HepG2 (cell line): ENCODE data around the gene APBB2. TPM values are rescaled to one million over a fixed set of nuclear protein-coding genes. Genes with fewer than 3 reads are reported as not detected.

Experiments
- ATAC-seq: fragments of 200-7000 bp; cut with Tn5 transposase; 3 replicates; pipeline ENCODE4 v1.9.1; 2020; ENCODE audit warnings: mild to moderate bottlenecking, moderate library complexity
- BruUV-seq: library from RNA; stranded (reverse); fragments of 400-500 nt; replicated peaks from 2 replicates; lab custom pipeline; 2021; lab: Mats Ljungman, UMichigan
- CTCF ChIA-PET: fragments of 300-600 bp; formaldehyde crosslinking; extraction: SDS; loops from one replicate; lab custom pipeline; 2021; ENCODE audit warnings: low total read pairs, inconsistent platforms, low intra/inter-chr PET ratio; lab: Yijun Ruan, JAX
- POLR2A ChIA-PET: fragments of 350-600 bp; sonication (Branson Sonifier 250); formaldehyde crosslinking; loops from one replicate; lab custom pipeline; 2020; ENCODE audit warnings: antibody characterized with exemption, inconsistent platforms; lab: Yijun Ruan, JAX
- DNase-seq: peaks from one replicate; pipeline ENCODE4 v3.0.0-alpha.2; 2015; ENCODE audit warnings: low spot score
- FAIRE-seq: peaks from 3 replicates; lab custom pipeline; 2011; peaks lifted over from hg19 to GRCh38; lab: Jason Lieb, UNC
- H2AFZ ChIP-seq: one replicate; pipeline ENCODE4 v1.6.1; 2011; ENCODE audit warnings: low read length, inconsistent platforms
- H3K27ac ChIP-seq: fragments of 300-600 bp; 3 replicates; pipeline ENCODE4 v1.8.0; 2011; ENCODE audit warnings: mixed run types, mild to moderate bottlenecking, mixed read lengths, low read length, inconsistent platforms; ENCODE audit not compliant: insufficient read depth; ENCODE audit errors: extremely low read length
- H3K27me3 ChIP-seq, 2 experiments: fragments of 200-600 bp in 1 of 2; 2 replicates in 1 of 2; 3 replicates in 1 of 2; pipeline versions ENCODE4 v1.6.0 to v1.8.0; 2011; ENCODE audit warnings: low read length in 2 of 2, mild to moderate bottlenecking in 2 of 2, moderate library complexity in 2 of 2, inconsistent platforms in 1 of 2; ENCODE audit not compliant: insufficient read depth in 2 of 2, control insufficient read depth in 1 of 2
- H3K36me3 ChIP-seq, 2 experiments: fragments of 200-600 bp in 1 of 2; replicated peaks in 1 of 2; 2 replicates in 1 of 2; 3 replicates in 1 of 2; pipeline versions ENCODE4 v1.5.1 to v1.8.0; 2011; ENCODE audit warnings: low read length in 2 of 2, inconsistent platforms in 1 of 2; ENCODE audit not compliant: insufficient read depth in 2 of 2, control insufficient read depth in 1 of 2
- H3K4me1 ChIP-seq: 2 replicates; pipeline ENCODE4 v1.5.1; 2012; ENCODE audit warnings: low read length, inconsistent platforms; ENCODE audit not compliant: insufficient read depth
- H3K4me2 ChIP-seq: 2 replicates; pipeline ENCODE4 v1.6.0; 2011; ENCODE audit warnings: low read depth, low read length, inconsistent platforms
- H3K4me3 ChIP-seq, 3 experiments: fragments of 200-600 bp in 1 of 3; sonication (generic), shearing (Covaris generic) in 1 of 3; replicated peaks in 1 of 3; 2 replicates each; pipeline ENCODE4 v1.5.1; 2011 to 2016; ENCODE audit warnings: low read length in 3 of 3, inconsistent platforms in 2 of 3, low read depth in 2 of 3, mild to moderate bottlenecking in 2 of 3, control low read depth in 1 of 3, mixed read lengths in 1 of 3; ENCODE audit not compliant: insufficient read depth in 1 of 3
- H3K79me2 ChIP-seq: one replicate; pipeline ENCODE4 v1.6.1; 2011; ENCODE audit warnings: low read length, inconsistent platforms; ENCODE audit not compliant: insufficient read depth
- H3K9ac ChIP-seq: 2 replicates; pipeline ENCODE4 v1.6.0; 2011; ENCODE audit warnings: mild to moderate bottlenecking, low read depth, low read length, inconsistent platforms; ENCODE audit not compliant: insufficient read depth
- H3K9me3 ChIP-seq: 2 replicates; pipeline ENCODE4 v1.5.1; 2012; ENCODE audit warnings: mild to moderate bottlenecking, low read length
- H4K20me1 ChIP-seq: 2 replicates; pipeline ENCODE4 v1.6.0; 2011; ENCODE audit warnings: inconsistent platforms, mild to moderate bottlenecking, low read length, moderate library complexity; ENCODE audit not compliant: insufficient read depth
- BRD4 ChIP-seq: sonication (generic); formaldehyde crosslinking; IDR thresholded peaks from 2 replicates; pipeline ENCODE4 v1.4.0; 2020; ENCODE audit warnings: missing genetic modification reagents
- FOXC1 ChIP-seq: sonication (generic); formaldehyde crosslinking; IDR thresholded peaks from 2 replicates; pipeline ENCODE4 v1.8.0; 2022; ENCODE audit warnings: mild to moderate bottlenecking, missing genetic modification reagents, borderline replicate concordance
- IKZF4 ChIP-seq: sonication (generic); formaldehyde crosslinking; IDR thresholded peaks from 2 replicates; pipeline ENCODE4 v1.5.1; 2020; ENCODE audit warnings: borderline replicate concordance, mild to moderate bottlenecking, low read depth, missing genetic modification reagents; ENCODE audit errors: not compliant biosample characterization
- MED8 ChIP-seq: sonication (generic); formaldehyde crosslinking; IDR thresholded peaks from 2 replicates; pipeline ENCODE4 v1.8.1; 2023; ENCODE audit warnings: mild to moderate bottlenecking, missing genetic modification reagents; ENCODE audit not compliant: insufficient replicate concordance
- NFE2 ChIP-seq: sonication (generic); formaldehyde crosslinking; IDR thresholded peaks from 2 replicates; pipeline ENCODE4 v1.4.0; 2020; ENCODE audit warnings: missing genetic modification reagents
- PAX8 ChIP-seq: sonication (generic); formaldehyde crosslinking; IDR thresholded peaks from 2 replicates; pipeline ENCODE4 v1.8.0; 2022; ENCODE audit warnings: mild to moderate bottlenecking, missing genetic modification reagents, borderline replicate concordance
- SAFB2 ChIP-seq: sonication (generic); formaldehyde crosslinking; IDR thresholded peaks from 2 replicates; pipeline ENCODE4 v1.5.1; 2020; ENCODE audit warnings: missing genetic modification reagents, low read depth, mild to moderate bottlenecking, borderline replicate concordance
- SKI ChIP-seq: fragments of 450-650 bp; IDR thresholded peaks from one replicate; pipeline ENCODE4 v1.6.1; 2018; ENCODE audit warnings: mild to moderate bottlenecking; ENCODE audit not compliant: partially characterized antibody
- TAF1 ChIP-seq: sonication (generic); formaldehyde crosslinking; IDR thresholded peaks from 2 replicates; pipeline ENCODE4 v1.4.0; 2020; ENCODE audit warnings: missing genetic modification reagents
- THYN1 ChIP-seq: sonication (generic); formaldehyde crosslinking; IDR thresholded peaks from 2 replicates; pipeline ENCODE4 v1.8.1; 2023; ENCODE audit warnings: low read depth, mild to moderate bottlenecking, moderate library complexity, missing genetic modification reagents, borderline replicate concordance
- ZNF124 ChIP-seq: sonication (generic); formaldehyde crosslinking; IDR thresholded peaks from 2 replicates; pipeline ENCODE4 v1.4.0; 2020; ENCODE audit warnings: missing genetic modification reagents
- ZNF296 ChIP-seq: sonication (generic); formaldehyde crosslinking; conservative IDR thresholded peaks from 2 replicates; pipeline ENCODE4 v1.5.0; 2020; ENCODE audit warnings: mild to moderate bottlenecking, missing genetic modification reagents
- ZNF30 ChIP-seq: sonication (generic); formaldehyde crosslinking; IDR thresholded peaks from 2 replicates; pipeline ENCODE4 v1.5.0; 2020; ENCODE audit warnings: mild to moderate bottlenecking, missing genetic modification reagents
- ZNF430 ChIP-seq: sonication (generic); formaldehyde crosslinking; IDR thresholded peaks from 2 replicates; pipeline ENCODE4 v1.9.0; 2021; ENCODE audit warnings: mild to moderate bottlenecking, missing genetic modification reagents
- ZSCAN29 ChIP-seq: sonication (generic); formaldehyde crosslinking; conservative IDR thresholded peaks from 2 replicates; pipeline ENCODE4 v1.4.0; 2020; ENCODE audit warnings: mild to moderate bottlenecking, missing genetic modification reagents
- WGBS: methylation state at CpG from one replicate; pipeline ENCODE4 v1.1.6; 2017; ENCODE audit warnings: low lambda C conversion rate; 5-methylcytosine and 5-hydroxymethylcytosine counted together
- in situ Hi-C: cut with HindIII; loops from 2 replicates; pipeline ENCODE4 v1.10.0; 2017; ENCODE audit warnings: low pct_unique_long_range_greater_than_20kb; ENCODE audit not compliant: extremely low pct_ligation_motif_present
- intact Hi-C: fragments of 100-400 bp; cut with micrococcal nuclease; formaldehyde crosslinking; loops from one replicate; pipeline ENCODE4 v1.10.0; 2022; ENCODE audit not compliant: unreplicated experiment
- polyA plus RNA-seq, 8 experiments: library from polyadenylated mRNA; depleted of rRNA in 3 of 8; stranded (reverse) in 7 of 8; unstranded in 1 of 8; fragments of >200 nt; fragmentation: Illumina TruSeq in 4 of 8; extraction: Trizol in 4 of 8; gene quantifications; 2 replicates each; pipeline versions ENCODE4 v1.2.1 to v1.2.3, GENCODE V29; 2011 to 2016; ENCODE audit warnings: low read depth in 4 of 8, missing spikeins in 1 of 8, mixed read lengths in 1 of 8; ENCODE audit not compliant: insufficient read depth in 1 of 8
- total RNA-seq, 5 experiments: library from RNA; depleted of rRNA; stranded (reverse); fragments of >200 nt; fragmentation: Illumina TruSeq; extraction: Trizol; gene quantifications; 2 replicates each; pipeline ENCODE4 v1.2.3, GENCODE V29; 2016; ENCODE audit warnings: low read depth in 1 of 5
- TF ChIP-seq, protein P1 (sequence below): sonication (generic); formaldehyde crosslinking; IDR thresholded peaks from 2 replicates; pipeline ENCODE4 v1.4.0; 2020; ENCODE audit warnings: mild to moderate bottlenecking, low read depth, missing genetic modification reagents
- TF ChIP-seq, protein P2 (sequence below): IDR thresholded peaks from 2 replicates; pipeline ENCODE4 v1.6.1; 2016

The APBB2 gene
- total and polyA plus RNA-seq, 2 of the 13 experiments (the other 11 are each of a cell fraction or from before 2014, with no cell fraction given), result 11.7 to 17.0 TPM

DNA sequence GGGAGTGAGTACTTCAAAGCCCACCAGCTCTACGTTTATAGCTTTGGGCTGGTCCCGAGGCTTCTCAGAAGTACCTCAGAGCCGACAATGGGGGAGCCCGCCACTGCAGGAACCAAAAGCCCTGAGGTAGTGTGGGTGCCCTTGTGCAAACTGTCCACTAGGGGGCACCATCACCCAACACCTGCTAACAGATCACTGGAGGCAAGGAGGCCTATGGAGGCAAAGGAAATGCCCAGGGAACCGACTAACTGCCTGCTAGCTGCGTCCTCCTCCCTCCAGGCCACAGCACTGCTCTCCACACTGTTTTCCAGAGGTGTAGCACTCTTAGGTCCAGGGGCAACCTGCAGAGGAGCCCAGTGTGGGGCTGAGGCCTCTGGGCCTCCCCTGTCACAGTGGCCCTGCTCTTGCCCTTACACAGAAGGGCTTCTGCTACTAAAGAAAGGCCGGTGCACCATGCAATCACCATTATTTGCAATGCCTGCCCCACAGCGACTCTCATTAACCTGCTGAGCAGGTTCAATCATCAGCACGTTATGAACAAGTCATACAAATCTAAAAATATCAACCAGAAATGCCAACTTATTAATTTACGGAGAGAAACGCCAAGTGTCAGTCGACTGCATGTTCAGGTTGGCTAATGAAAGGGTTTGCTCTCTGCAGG, 305.5 kb downstream of the APBB2 start (continued):
- TF ChIP-seq PAX8 (no peak), BRD4 (CRISPR knock-in tag) (no peak)
- TF ChIP-seq, protein P1, sequence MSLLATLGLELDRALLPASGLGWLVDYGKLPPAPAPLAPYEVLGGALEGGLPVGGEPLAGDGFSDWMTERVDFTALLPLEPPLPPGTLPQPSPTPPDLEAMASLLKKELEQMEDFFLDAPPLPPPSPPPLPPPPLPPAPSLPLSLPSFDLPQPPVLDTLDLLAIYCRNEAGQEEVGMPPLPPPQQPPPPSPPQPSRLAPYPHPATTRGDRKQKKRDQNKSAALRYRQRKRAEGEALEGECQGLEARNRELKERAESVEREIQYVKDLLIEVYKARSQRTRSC, result no peak

DNA sequence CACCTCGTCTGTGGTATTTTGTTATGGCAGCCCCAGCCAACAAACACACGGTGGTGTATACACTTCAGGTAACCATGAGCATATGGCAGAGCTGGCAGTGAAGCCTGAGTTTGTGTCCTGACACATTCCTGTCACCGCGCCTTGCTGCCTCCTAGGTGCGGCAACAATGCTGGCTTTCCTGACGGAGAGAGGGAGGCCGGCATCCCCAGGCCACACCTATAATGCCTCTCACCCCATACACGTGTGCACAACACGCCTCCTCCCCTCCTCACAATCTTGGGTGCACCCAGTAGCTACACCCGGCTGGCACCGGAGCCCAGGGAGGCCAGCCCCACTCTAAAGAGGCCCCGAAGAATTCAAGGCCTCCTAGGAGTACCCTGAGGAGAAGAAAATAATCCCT, 306.0 kb downstream of the APBB2 start:
- Histone ChIP-seq H3K36me3 (no peaks in the 10 kb centered on the region; a peak in 1 of 5 replicates), H3K4me3 (no peak overlapping the region), H3K79me2 (no peaks in the 10 kb centered on the region), H3K9me3 (no peaks in the 10 kb centered on the region), H3K27me3 (no peaks in the 10 kb centered on the region), H2AFZ (no peak overlapping the region), H4K20me1 (no peaks in the 10 kb centered on the region), H3K9ac (no peak overlapping the region), H3K4me1 (no peaks in the 10 kb centered on the region), H3K27ac (no peak overlapping the region), H3K4me2 (no peak overlapping the region)
- TF ChIP-seq ZNF124 (CRISPR knock-in tag) (no peak), ZNF296 (CRISPR knock-in tag) (no peak)
- ATAC-seq, result peak; percentile 52
- CTCF ChIA-PET, result interaction anchor here (1.1 kb wide), 1 partner anchor 15 kb away, joined by 3 read pairs; no protein-coding TSS in a partner anchor
- in situ Hi-C loops, result no loop called here
- DNase-seq, result no peak
- FAIRE-seq, result no peak
- 93% methylated on average over 9 of the region's 12 CpGs for WGBS
- POLR2A ChIA-PET, result no interaction called here
- no TSS peak for BruUV-seq
- intact Hi-C loops, result loop anchor here (1.0 kb wide), 1 partner anchor 18 kb away; no protein-coding TSS in a partner anchor

DNA sequence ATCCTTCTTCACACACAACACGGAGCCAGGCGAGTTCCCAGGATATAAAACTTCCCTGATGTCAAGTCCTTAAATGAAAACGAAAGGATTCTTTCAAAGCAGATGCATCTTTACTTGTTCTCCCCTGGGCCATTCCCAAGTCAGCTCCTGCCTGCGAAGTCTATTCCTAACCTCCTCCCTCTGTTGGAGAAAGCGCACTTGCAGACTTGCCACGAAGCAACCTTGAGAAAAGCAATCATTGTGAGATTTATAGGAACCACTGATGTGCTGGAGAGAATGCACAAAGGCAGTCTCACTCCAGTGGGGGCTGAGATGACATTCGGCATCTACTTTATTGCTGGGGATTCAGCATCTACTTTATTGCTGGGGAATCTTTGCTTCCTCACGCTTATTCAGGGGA, 308.9 kb downstream of the APBB2 start:
- H3K4me2 ChIP-seq, result no peak overlapping the region
- 98% methylated on average over 8 of the region's 8 CpGs for WGBS
- intact Hi-C loops (no loop called here), in situ Hi-C loops (no loop called here)
- no peak overlapping the region for H3K9ac ChIP-seq
- no peak overlapping the region for H3K4me3 ChIP-seq
- CTCF ChIA-PET, result no interaction called here
- DNase-seq (no peak), ATAC-seq (no peak), FAIRE-seq (no peak)
- POLR2A ChIA-PET, result no interaction called here
- H3K79me2 ChIP-seq, result no peaks in the 10 kb centered on the region
- no peaks in the 10 kb centered on the region for H3K9me3 ChIP-seq
- no peak overlapping the region for H2AFZ ChIP-seq
- no peaks in the 10 kb centered on the region for H3K4me1 ChIP-seq
- BruUV-seq, result no TSS peak
- no peaks in the 10 kb centered on the region for H3K27me3 ChIP-seq
- no peak for TF ChIP-seq FOXC1 (CRISPR knock-in tag)
- no peak for TF ChIP-seq TAF1 (CRISPR knock-in tag)
- no peak for TF ChIP-seq MED8
- no peak for TF ChIP-seq SAFB2 (CRISPR knock-in tag)
- no peak for TF ChIP-seq ZNF430
- no peak for TF ChIP-seq NFE2 (CRISPR knock-in tag)
- no peak for TF ChIP-seq SKI
- no peak for TF ChIP-seq THYN1 (CRISPR knock-in tag)
- TF ChIP-seq ZNF30 (CRISPR knock-in tag), result no peak
- no peak for TF ChIP-seq IKZF4 (CRISPR knock-in tag)
- TF ChIP-seq ZSCAN29 (CRISPR knock-in tag), result no peak
- TF ChIP-seq, protein P2, sequence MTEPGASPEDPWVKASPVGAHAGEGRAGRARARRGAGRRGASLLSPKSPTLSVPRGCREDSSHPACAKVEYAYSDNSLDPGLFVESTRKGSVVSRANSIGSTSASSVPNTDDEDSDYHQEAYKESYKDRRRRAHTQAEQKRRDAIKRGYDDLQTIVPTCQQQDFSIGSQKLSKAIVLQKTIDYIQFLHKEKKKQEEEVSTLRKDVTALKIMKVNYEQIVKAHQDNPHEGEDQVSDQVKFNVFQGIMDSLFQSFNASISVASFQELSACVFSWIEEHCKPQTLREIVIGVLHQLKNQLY (CRISPR knock-in tag), result no peak
- no peak overlapping the region for H3K27ac ChIP-seq
- no peaks in the 10 kb centered on the region; a peak in 1 of 5 replicates for H3K36me3 ChIP-seq
- no peaks in the 10 kb centered on the region for H4K20me1 ChIP-seq
